ENCODE results near the gene MRPS6.

GRCh38 chr21:34109075-34109474 is 35.7 kb downstream of the MRPS6 start:
- TF ChIP-seq CTCF (IDR thresholded peaks at IDR 0.05; ENCODE audit: insufficient read depth, low read length) (no peak), POLR2AphosphoS5 (IDR thresholded peaks at IDR 0.05; ENCODE audit: low read depth) (no peak), SPI1 (IDR thresholded peaks at IDR 0.05; ENCODE audit: borderline replicate concordance, low read depth) (no peak), GABPA (IDR thresholded peaks at IDR 0.05; ENCODE audit: low read depth) (no peak)
